ENCODE data around the gene ADD3.
"Not testable (repeated sequence)": the region's sequence is repeated elsewhere in the genome, so short reads cannot be mapped to it uniquely, and the experiment has no call there.

The ADD3 gene

GRCh38 chr10:109977382-109977806 is 30.4 kb upstream of the ADD3 start:
- no peak for DNase-seq

GRCh38 chr10:109978481-109978880 is 29.3 kb upstream of the ADD3 start:
- no peak for DNase-seq

GRCh38 chr10:109979215-109979614 is 28.6 kb upstream of the ADD3 start:
- no peak for DNase-seq

GRCh38 chr10:109981650-109982049 is 26.1 kb upstream of the ADD3 start:
- DNase-seq = no peak

- no peak for DNase-seq
These were observed 25.7 kb upstream of the ADD3 start for GRCh38 chr10:109982123-109982522.

GRCh38 chr10:109982812-109983211 is 25.0 kb upstream of the ADD3 start:
- DNase-seq = no peak

- DNase-seq = no peak
These were observed 23.8 kb upstream of the ADD3 start for GRCh38 chr10:109984013-109984412.

GRCh38 chr10:109985768-109986167 is 22.0 kb upstream of the ADD3 start:
- not testable (repeated sequence) for DNase-seq

- DNase-seq = no peak
These were observed 20.2 kb upstream of the ADD3 start for GRCh38 chr10:109987452-109988211.

GRCh38 chr10:109988212-109988596 is 19.6 kb upstream of the ADD3 start:
- DNase-seq = no peak

GRCh38 chr10:109991266-109991855 is 16.4 kb upstream of the ADD3 start:
- DNase-seq = no peak

- DNase-seq = no peak
These were observed 15.3 kb upstream of the ADD3 start for GRCh38 chr10:109992485-109992884.

- no peak for DNase-seq
These were observed 14.0 kb upstream of the ADD3 start for GRCh38 chr10:109993551-109994330.

- no peak for DNase-seq
These were observed 12.8 kb upstream of the ADD3 start for GRCh38 chr10:109994711-109995577.

GRCh38 chr10:109995595-109995994 is 12.2 kb upstream of the ADD3 start:
- no peak for DNase-seq

GRCh38 chr10:109996225-109996624 is 11.6 kb upstream of the ADD3 start:
- DNase-seq = no peak

- DNase-seq = no peak
These were observed 11.0 kb upstream of the ADD3 start for GRCh38 chr10:109996766-109997171.

- no peak for DNase-seq
These were observed 10.6 kb upstream of the ADD3 start for GRCh38 chr10:109997233-109997632.

- DNase-seq = no peak
These were observed 9.3 kb upstream of the ADD3 start for GRCh38 chr10:109998513-109998912.

GRCh38 chr10:110002801-110003523 is 4.8 kb upstream of the ADD3 start:
- no peak for DNase-seq

- no peak for DNase-seq
These were observed 4.3 kb upstream of the ADD3 start for GRCh38 chr10:110003524-110003885.

GRCh38 chr10:110005719-110006118 is 2.1 kb upstream of the ADD3 start:
- no peak for DNase-seq
